DMS53 treated with DMSO at 0.1 percent for 48 hours (cell line): ENCODE results near the gene LAMC1.

Experiments used
- DNase-seq: peaks from one replicate; lab custom pipeline; 2025; ENCODE audit not compliant: unreplicated experiment; lab: John Stamatoyannopoulos, UW

The LAMC1 gene

GRCh38 chr1:183077097-183077496 lies 53.9 kb downstream of the LAMC1 start:
- no peak for DNase-seq

GRCh38 chr1:183079712-183080388 lies 56.6 kb downstream of the LAMC1 start:
- no peak for DNase-seq

GRCh38 chr1:183080406-183080805 lies 57.2 kb downstream of the LAMC1 start:
- no peak for DNase-seq

- DNase-seq = no peak
Observed at GRCh38 chr1:183081402-183082120, 58.3 kb downstream of the LAMC1 start.

GRCh38 chr1:183082650-183083049 lies 59.4 kb downstream of the LAMC1 start:
- DNase-seq = no peak

GRCh38 chr1:183087001-183087400 lies 63.8 kb downstream of the LAMC1 start:
- peak; percentile 19 for DNase-seq

- DNase-seq = peak; percentile 86
Observed at GRCh38 chr1:183089025-183089639, 65.9 kb downstream of the LAMC1 start.

- DNase-seq = no peak
Observed at GRCh38 chr1:183090391-183091006, 67.3 kb downstream of the LAMC1 start.

GRCh38 chr1:183091181-183091580 lies 68.0 kb downstream of the LAMC1 start:
- no peak for DNase-seq

GRCh38 chr1:183092350-183092749 lies 69.1 kb downstream of the LAMC1 start:
- no peak for DNase-seq

- DNase-seq = no peak
Observed at GRCh38 chr1:183093066-183093668, 69.9 kb downstream of the LAMC1 start.

- DNase-seq = no peak
Observed at GRCh38 chr1:183093786-183094298, 70.6 kb downstream of the LAMC1 start.

- no peak for DNase-seq
Observed at GRCh38 chr1:183094351-183094750, 71.1 kb downstream of the LAMC1 start.

- no peak for DNase-seq
Observed at GRCh38 chr1:183096351-183096750, 73.1 kb downstream of the LAMC1 start.

- DNase-seq = no peak
Observed at GRCh38 chr1:183096894-183097293, 73.7 kb downstream of the LAMC1 start.

- no peak for DNase-seq
Observed at GRCh38 chr1:183097438-183098051, 74.3 kb downstream of the LAMC1 start.

- no peak for DNase-seq
Observed at GRCh38 chr1:183098317-183098716, 75.1 kb downstream of the LAMC1 start.

- DNase-seq = no peak
Observed at GRCh38 chr1:183100361-183100974, 77.2 kb downstream of the LAMC1 start.

- DNase-seq = no peak
Observed at GRCh38 chr1:183101081-183101480, 77.9 kb downstream of the LAMC1 start.

- DNase-seq = no peak
Observed at GRCh38 chr1:183101841-183102276, 78.6 kb downstream of the LAMC1 start.
